RWPE1 (cell line): Measurements from ENCODE around the gene IL2RA.
"Not testable (repeated sequence)": the region's sequence is repeated elsewhere in the genome, so short reads cannot be mapped to it uniquely, and the experiment has no call there.

Experiments
- CTCF ChIA-PET: fragments of 350-600 bp; sonication (Branson Sonifier 250); formaldehyde crosslinking; extraction: SDS; loops from one replicate; lab custom pipeline; 2021; lab: Yijun Ruan, JAX
- POLR2A ChIA-PET: fragments of 400-600 bp; formaldehyde crosslinking; extraction: SDS; loops from one replicate; lab custom pipeline; 2020; ENCODE audit warnings: antibody characterized with exemption; ENCODE audit not compliant: low non-redundant PET; lab: Yijun Ruan, JAX
- DNase-seq: peaks from one replicate; pipeline ENCODE4 v3.0.0; 2012; ENCODE audit warnings: low spot score
- H3K27ac ChIP-seq: fragments of 450-650 bp; 2 replicates; pipeline ENCODE4 v1.5.1; 2017
- CTCF ChIP-seq: fragments of 450-650 bp; conservative IDR thresholded peaks from 2 replicates; pipeline ENCODE4 v1.5.1; 2017; ENCODE audit warnings: low read depth, mild to moderate bottlenecking

Gene IL2RA

GRCh38 chr10:6062101-6062771, at the start of gene IL2RA:
IL2RA (minus strand) TSS chr10:6062367; CDS start chr10:6062151, 216 bp downstream.
- TF ChIP-seq CTCF: no peak

GRCh38 chr10:6110136-6110535, 48.0 kb upstream of the IL2RA start:
- H3K27ac ChIP-seq: no peak overlapping the region
- DNase-seq: no peak
- no peak for TF ChIP-seq CTCF
- POLR2A ChIA-PET: no interaction called here
- CTCF ChIA-PET: interaction anchor here (1.1 to 1.5 kb wide), 2 partner anchors 27 to 292 kb away, joined by 3 to 6 read pairs; no protein-coding TSS in a partner anchor

More at GRCh38 chr10:6062101-6062771, at the start of gene IL2RA:
- CTCF ChIA-PET: interaction anchor here (1.5 kb wide), 1 partner anchor 24 kb away, joined by 5 read pairs; no protein-coding TSS in a partner anchor
- H3K27ac ChIP-seq: no peak within 1 kb of the TSS
- DNase-seq: no peak
- POLR2A ChIA-PET: interaction anchor here (0.7 kb wide), 2 partner anchors 10 to 140 kb away, joined by 5 to 10 read pairs; no protein-coding TSS in a partner anchor

- no peak for DNase-seq
- CTCF ChIA-PET: interaction anchor here (1.5 kb wide), 1 partner anchor 292 kb away, joined by 6 read pairs; no protein-coding TSS in a partner anchor
- TF ChIP-seq CTCF: no peak
- H3K27ac ChIP-seq: no peak overlapping the region
- POLR2A ChIA-PET: no interaction called here
These were observed 47.2 kb upstream of the IL2RA start for GRCh38 chr10:6109444-6109775.

- DNase-seq: peak; percentile 49
- CTCF ChIA-PET: interaction anchor here (0.7 to 1.0 kb wide), 2 partner anchors 18 to 293 kb away, joined by 3 to 5 read pairs; no protein-coding TSS in a partner anchor
- peak; percentile 75 for TF ChIP-seq CTCF
- POLR2A ChIA-PET: no interaction called here
- H3K27ac ChIP-seq: no peak overlapping the region
These were observed 46.7 kb upstream of the IL2RA start for GRCh38 chr10:6108631-6109443.

GRCh38 chr10:6108072-6108471, 45.9 kb upstream of the IL2RA start:
- H3K27ac ChIP-seq: no peak overlapping the region
- ChIA-PET POLR2A (no interaction called here), CTCF (interaction anchor here (0.6 to 1.0 kb wide), 3 partner anchors 17 to 294 kb away, joined by 3 to 5 read pairs (median 3); no protein-coding TSS in a partner anchor)
- DNase-seq: no peak
- no peak for TF ChIP-seq CTCF

- DNase-seq, H3K27ac ChIP-seq, POLR2A ChIA-PET: not testable (repeated sequence)
- CTCF ChIA-PET: interaction anchor here (0.6 to 0.9 kb wide), 3 partner anchors 16 to 130 kb away, joined by 3 to 5 read pairs (median 4); no protein-coding TSS in a partner anchor
These were observed 45.4 kb upstream of the IL2RA start for GRCh38 chr10:6107616-6108015.
